Loucy (cell line): Measurements from ENCODE around the gene ABHD17A.

ENCODE experiments used
- CTCF ChIP-seq: fragments of 200-600 bp; sonication (generic); conservative IDR thresholded peaks from 2 replicates; pipeline ENCODE4 v1.5.1; 2014; ENCODE audit warnings: mild to moderate bottlenecking, antibody characterized with exemption, low read length
- EZH2phosphoT487 ChIP-seq: fragments of 200-600 bp; IDR thresholded peaks from 2 replicates; pipeline ENCODE4 v1.6.1; 2018; ENCODE audit warnings: antibody characterized with exemption, mild to moderate bottlenecking, moderate library complexity, borderline replicate concordance

DNA sequence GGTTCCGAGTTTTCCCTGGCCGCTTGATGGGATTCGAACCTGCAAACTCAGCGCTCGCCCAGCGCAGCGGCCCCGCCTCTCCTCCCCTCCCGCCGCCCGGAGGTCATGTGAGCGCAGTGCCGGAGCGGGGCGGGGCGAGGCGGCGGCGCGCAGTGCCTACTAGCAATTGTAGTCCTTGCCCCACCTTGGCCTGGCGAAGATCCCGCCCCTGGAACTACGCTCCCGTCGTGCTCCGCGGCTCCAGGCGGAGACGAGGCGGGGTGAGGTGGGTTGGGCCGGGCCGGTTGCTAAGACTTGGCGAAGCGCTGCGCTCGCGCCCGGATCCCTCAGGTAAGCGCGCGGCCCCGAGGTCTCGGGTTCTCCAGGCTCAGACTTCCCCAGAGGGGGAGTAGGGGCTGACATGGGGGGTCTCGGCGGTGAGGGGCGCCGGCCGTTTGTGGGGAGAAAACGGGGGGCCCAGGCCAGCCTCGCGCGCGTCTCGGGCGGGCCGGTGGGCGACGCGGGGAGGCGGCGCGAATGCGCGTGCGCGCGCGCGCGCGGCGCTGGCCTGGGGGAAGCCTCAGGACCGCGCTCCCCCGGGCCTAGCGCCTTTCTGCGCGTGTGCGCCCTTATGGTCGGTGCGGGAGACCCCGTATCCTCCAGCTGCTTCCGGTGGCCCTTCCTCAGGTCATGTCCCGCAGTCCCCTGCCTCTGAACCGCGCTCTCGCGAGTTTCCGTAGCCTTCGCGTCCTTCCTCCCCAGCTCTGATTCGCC lies 20.0 kb upstream of the ABHD17A start, which contains the start of the genes ADAT3 and SCAMP4:
- no peak for TF ChIP-seq CTCF
- TF ChIP-seq EZH2phosphoT487 = no peak
